A549 (cell line): ENCODE data around the gene CD48. TPM values are rescaled to one million over a fixed set of nuclear protein-coding genes. Genes with fewer than 3 reads are reported as not detected.

Experiments used
- ATAC-seq, 2 experiments: fragments of 200-7000 bp in 1 of 2; fragments of >200 bp in 1 of 2; cut with Nextera tagmentation in 1 of 2; cut with Tn5 transposase in 1 of 2; 3 replicates each; pipeline versions ENCODE4 v1.8.0 to v1.9.1; 2018 to 2020; ENCODE audit warnings: mild to moderate bottlenecking in 1 of 2, moderate library complexity in 1 of 2
- CTCF ChIA-PET: fragments of 300-600 bp; sonication (Branson Sonifier 250); formaldehyde crosslinking; extraction: SDS; loops from one replicate; lab custom pipeline; 2021; ENCODE audit warnings: antibody characterized with exemption, inconsistent platforms; lab: Yijun Ruan, JAX
- POLR2A ChIA-PET: fragments of 350-600 bp; formaldehyde crosslinking; extraction: SDS; loops from one replicate; lab custom pipeline; 2021; ENCODE audit warnings: antibody characterized with exemption, inconsistent platforms; lab: Yijun Ruan, JAX
- DNase-seq, 2 experiments: peaks; one replicate each; pipeline versions ENCODE4 v3.0.0 to v3.0.0-alpha.2; 2011 to 2016; ENCODE audit warnings: low read depth in 1 of 2, low spot score in 1 of 2
- FAIRE-seq: peaks from 2 replicates; lab custom pipeline; 2011; peaks lifted over from hg19 to GRCh38; lab: Jason Lieb, UNC
- H3K27ac ChIP-seq, 2 experiments: fragments of >200 bp; sonication (Bioruptor Twin); formaldehyde crosslinking; 3 replicates each; pipeline ENCODE4 v1.5.1; 2016 to 2017
- H3K4me1 ChIP-seq: fragments of >200 bp; sonication (Bioruptor Twin); formaldehyde crosslinking; 3 replicates; pipeline ENCODE4 v1.6.1; 2016
- H3K4me2 ChIP-seq: fragments of >200 bp; sonication (Bioruptor Twin); formaldehyde crosslinking; 3 replicates; pipeline ENCODE4 v1.6.1; 2016
- H3K4me3 ChIP-seq: fragments of >200 bp; sonication (Bioruptor Twin); formaldehyde crosslinking; 3 replicates; pipeline ENCODE4 v1.5.1; 2016
- H3K9me3 ChIP-seq: fragments of >200 bp; sonication (Bioruptor Twin); formaldehyde crosslinking; 3 replicates; pipeline ENCODE4 v1.6.1; 2016
- CEBPB ChIP-seq, 2 experiments: fragments of >200 bp in 1 of 2; sonication (Bioruptor Twin) in 1 of 2; formaldehyde crosslinking in 1 of 2; IDR thresholded peaks; 2 replicates each; pipeline ENCODE4 v1.6.1; 2012 to 2016
- E2F6 ChIP-seq: IDR thresholded peaks from 2 replicates; pipeline ENCODE4 v1.6.1; 2012; ENCODE audit warnings: low read depth, borderline replicate concordance
- EP300 ChIP-seq, 2 experiments: fragments of >200 bp; sonication (Bioruptor Twin); formaldehyde crosslinking; IDR thresholded peaks; 2 replicates in 1 of 2; 3 replicates in 1 of 2; pipeline ENCODE4 v1.6.1; 2016 to 2017
- HES2 ChIP-seq: fragments of >200 bp; sonication (Bioruptor Twin); formaldehyde crosslinking; IDR thresholded peaks from 2 replicates; pipeline ENCODE4 v1.6.1; 2016
- HOXB5 ChIP-seq: fragments of 250-450 bp; sonication (Bioruptor Pico); IDR thresholded peaks from 2 replicates; pipeline ENCODE4 v1.5.0; 2020; ENCODE audit warnings: mild to moderate bottlenecking, moderate library complexity
- MAZ ChIP-seq: fragments of 150-350 bp; IDR thresholded peaks from 2 replicates; pipeline ENCODE4 v1.6.1; 2014; ENCODE audit warnings: antibody characterized with exemption, low read depth, low read length, borderline replicate concordance
- NFE2L2 ChIP-seq: fragments of 150-350 bp; conservative IDR thresholded peaks from 2 replicates; pipeline ENCODE4 v1.6.1; 2014; ENCODE audit warnings: low read length
- PBX3 ChIP-seq: IDR thresholded peaks from 2 replicates; pipeline ENCODE4 v1.6.1; 2012
- POLR2A ChIP-seq: IDR thresholded peaks from 2 replicates; pipeline ENCODE4 v1.6.1; 2012; ENCODE audit warnings: mild to moderate bottlenecking, low read length
- RAD21 ChIP-seq, 2 experiments: fragments of >200 bp in 1 of 2; sonication (Bioruptor Twin) in 1 of 2; formaldehyde crosslinking in 1 of 2; IDR thresholded peaks in 1 of 2; conservative IDR thresholded peaks in 1 of 2; 2 replicates in 1 of 2; 3 replicates in 1 of 2; pipeline ENCODE4 v1.6.1; 2012 to 2018; ENCODE audit warnings: inconsistent platforms in 1 of 2
- RARB ChIP-seq: fragments of 250-450 bp; sonication (Bioruptor Pico); IDR thresholded peaks from 2 replicates; pipeline ENCODE4 v1.8.0; 2021; ENCODE audit warnings: mild to moderate bottlenecking, moderate library complexity
- TFCP2L1 ChIP-seq: fragments of 250-450 bp; sonication (Bioruptor Pico); IDR thresholded peaks from 2 replicates; pipeline ENCODE4 v1.5.0; 2021; ENCODE audit warnings: mild to moderate bottlenecking
- TP53 ChIP-seq: fragments of 250-450 bp; sonication (Bioruptor Pico); IDR thresholded peaks from 2 replicates; pipeline ENCODE4 v1.5.0; 2021; ENCODE audit warnings: mild to moderate bottlenecking, moderate library complexity
- USF2 ChIP-seq: fragments of 450-650 bp; IDR thresholded peaks from 2 replicates; pipeline ENCODE4 v1.6.1; 2014; ENCODE audit warnings: antibody characterized with exemption
- ZC3H11A ChIP-seq: fragments of 450-650 bp; IDR thresholded peaks from 2 replicates; pipeline ENCODE4 v1.6.1; 2014; ENCODE audit warnings: antibody characterized with exemption, mild to moderate bottlenecking
- ZNF302 ChIP-seq: fragments of 250-450 bp; sonication (Bioruptor Pico); IDR thresholded peaks from 2 replicates; pipeline ENCODE4 v1.9.0; 2021; ENCODE audit warnings: inconsistent platforms, mild to moderate bottlenecking, moderate library complexity
- WGBS: methylation state at CpG from one replicate; pipeline ENCODE4 v1.1.6; 2017; ENCODE audit errors: missing lambda C conversion rate; 5-methylcytosine and 5-hydroxymethylcytosine counted together
- polyA plus RNA-seq, 4 experiments: library from polyadenylated mRNA; depleted of rRNA in 3 of 4; stranded (reverse); fragments of >200 nt; fragmentation: RNase III in 1 of 4; extraction: RNeasy Plus Mini Kit Qiagen cat#74134 plus additional on column Dnase treatment in 1 of 4; gene quantifications; 2 replicates in 3 of 4; 3 replicates in 1 of 4; pipeline ENCODE4 v1.2.3, GENCODE V29; 2011 to 2017

The CD48 gene
- polyA plus RNA-seq, 2 of the 4 experiments (the other 2 are of a cell fraction) = not detected

GRCh38 chr1:160643138-160643537 lies 68.5 kb downstream of the CD48 start:
- no peak overlapping the region for H3K27ac ChIP-seq
- POLR2A ChIA-PET = no interaction called here
- H3K4me2 ChIP-seq = no peak overlapping the region
- no peaks in the 10 kb centered on the region for H3K4me1 ChIP-seq
- no peaks in the 10 kb centered on the region for H3K9me3 ChIP-seq
- no peak for TF ChIP-seq EP300 (IDR thresholded peaks at IDR 0.05)
- H3K4me3 ChIP-seq = no peak overlapping the region
- 39% methylated on average over 5 of the region's 5 CpGs for WGBS
- ATAC-seq (no peak), FAIRE-seq (no peak), DNase-seq (no peak)
- CTCF ChIA-PET = no interaction called here

- WGBS = 65% methylated on average over 2 of the region's 2 CpGs
- no peak for ATAC-seq
- Histone ChIP-seq H3K4me2 (no peak overlapping the region), H3K9me3 (no peaks in the 10 kb centered on the region), H3K4me1 (0 out of 3 replicates have a peak, but pooled peaks cover 4% of the 10 kb centered on the region), H3K4me3 (no peak overlapping the region), H3K27ac (no peak overlapping the region)
- ChIA-PET CTCF (interaction anchor here (1.2 kb wide), 1 partner anchor 13 kb away, joined by 4 read pairs; no protein-coding TSS in a partner anchor), POLR2A (no interaction called here)
- no peak for DNase-seq
- FAIRE-seq = no peak
- no peak for TF ChIP-seq E2F6
- no peak for TF ChIP-seq ZC3H11A
- TF ChIP-seq TP53 (CRISPR knock-in tag) = no peak
- no peak for TF ChIP-seq MAZ
- TF ChIP-seq POLR2A = no peak
- TF ChIP-seq ZNF302 (CRISPR knock-in tag) = no peak
- no peak for TF ChIP-seq USF2
- TF ChIP-seq PBX3 = no peak
Observed at GRCh38 chr1:160642281-160642644, 69.4 kb downstream of the CD48 start.

- H3K9me3 ChIP-seq = no peaks in the 10 kb centered on the region
- FAIRE-seq = no peak
- no peak for TF ChIP-seq HES2
- no peak for TF ChIP-seq RARB
- TF ChIP-seq NFE2L2 = no peak
- TF ChIP-seq HOXB5 = no peak
- peak; percentile 51 to 64; a peak in 3 of 4 replicates for TF ChIP-seq CEBPB (IDR thresholded peaks at IDR 0.05)
- no peak for TF ChIP-seq TFCP2L1 (CRISPR knock-in tag)
- no peak for TF ChIP-seq RAD21 (conservative IDR thresholded peaks at IDR 0.05 in 1 of 2, IDR thresholded peaks at IDR 0.05 in 1 of 2)
- TF ChIP-seq, all 56 proteins: peak for 1
- Histone ChIP-seq H3K27ac (no peak overlapping the region), H3K4me3 (no peak overlapping the region), H3K4me2 (no peak overlapping the region), H3K4me1 (0 out of 3 replicates have a peak, but pooled peaks cover 4% of the 10 kb centered on the region)
- POLR2A ChIA-PET = no interaction called here
- ATAC-seq = no peak
- WGBS = 50% methylated on average over 8 of the region's 8 CpGs
- no peak for DNase-seq
- CTCF ChIA-PET = interaction anchor here (1.2 to 1.5 kb wide), 2 partner anchors 12 to 33 kb away, joined by 4 read pairs; no protein-coding TSS in a partner anchor
Observed at GRCh38 chr1:160641323-160642280, 70.0 kb downstream of the CD48 start.
